ENCODE results near the gene DNM3.

The DNM3 gene

GRCh38 chr1:172112576-172112975, 271.3 kb downstream of the DNM3 start:
- TF ChIP-seq CTCF (IDR thresholded peaks at IDR 0.05; ENCODE audit: low read depth, low read length): no peak
- DNase-seq (ENCODE audit: extremely low read depth, low read depth): no peak

- no peak for TF ChIP-seq CTCF (IDR thresholded peaks at IDR 0.05; ENCODE audit: low read depth, low read length)
- DNase-seq (ENCODE audit: extremely low read depth, low read depth): no peak
Measured at GRCh38 chr1:172117800-172118199, 276.5 kb downstream of the DNM3 start.

GRCh38 chr1:172118618-172119017, 277.3 kb downstream of the DNM3 start:
- no peak for TF ChIP-seq CTCF (IDR thresholded peaks at IDR 0.05; ENCODE audit: low read depth, low read length)
- DNase-seq (ENCODE audit: extremely low read depth, low read depth): no peak

- no peak for TF ChIP-seq CTCF (IDR thresholded peaks at IDR 0.05; ENCODE audit: low read depth, low read length)
- DNase-seq (ENCODE audit: extremely low read depth, low read depth): no peak
Measured at GRCh38 chr1:172119184-172119583, 277.9 kb downstream of the DNM3 start.

- no peak for TF ChIP-seq CTCF (IDR thresholded peaks at IDR 0.05; ENCODE audit: low read depth, low read length)
- no peak for DNase-seq (ENCODE audit: extremely low read depth, low read depth)
Measured at GRCh38 chr1:172120381-172120780, 279.1 kb downstream of the DNM3 start.

GRCh38 chr1:172121081-172121717, 279.9 kb downstream of the DNM3 start:
- no peak for TF ChIP-seq CTCF (IDR thresholded peaks at IDR 0.05; ENCODE audit: low read depth, low read length)
- no peak for DNase-seq (ENCODE audit: extremely low read depth, low read depth)

GRCh38 chr1:172122381-172122780, 281.1 kb downstream of the DNM3 start:
- TF ChIP-seq CTCF (IDR thresholded peaks at IDR 0.05; ENCODE audit: low read depth, low read length): no peak
- DNase-seq (ENCODE audit: extremely low read depth, low read depth): no peak

All from AG09319 (cell line).